Measurements from ENCODE around the gene GDF2. TPM values are rescaled to one million over a fixed set of nuclear protein-coding genes. Genes with fewer than 3 reads are reported as not detected.

Gene GDF2
- total RNA-seq, 1 donor from 2014 or later = not detected

DNA sequence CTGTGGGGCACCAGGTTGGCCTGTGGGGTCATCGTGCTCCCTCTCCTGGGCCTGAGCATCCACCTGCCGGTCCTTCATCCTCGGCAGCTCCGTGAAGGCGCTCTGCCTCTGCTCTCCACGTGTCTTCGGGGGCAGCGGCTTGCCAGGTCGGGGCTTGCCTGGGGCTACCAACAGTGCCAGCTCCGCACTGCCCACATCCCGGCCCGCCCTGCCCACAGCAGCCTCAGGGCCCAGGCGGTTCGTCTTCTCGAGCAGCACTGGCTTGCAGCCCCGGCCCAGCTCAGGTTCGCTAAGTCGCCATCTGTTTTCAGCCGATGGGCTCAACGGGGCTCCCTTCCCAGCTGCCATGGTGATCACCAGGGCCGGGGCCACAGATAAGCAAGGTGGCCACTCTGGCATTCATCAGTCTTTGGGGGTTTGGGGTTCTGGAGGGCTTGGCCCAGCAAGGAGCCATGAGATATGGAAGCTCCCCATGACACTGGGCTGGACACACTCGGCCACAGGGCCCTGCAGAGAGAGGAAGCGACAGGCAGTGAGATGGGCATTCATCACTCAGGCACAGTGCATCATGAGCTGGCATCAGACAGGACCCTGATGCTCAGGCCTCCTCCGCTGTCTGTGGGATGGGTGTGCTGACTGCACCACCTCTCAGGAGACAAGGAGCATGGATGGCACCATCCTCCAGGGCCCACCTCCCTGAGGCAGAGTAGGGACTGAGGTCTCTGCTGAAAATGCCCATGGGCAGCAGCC lies 46.4 kb downstream of the GDF2 start:
- no peak for DNase-seq (ENCODE audit: low spot score)

DNA sequence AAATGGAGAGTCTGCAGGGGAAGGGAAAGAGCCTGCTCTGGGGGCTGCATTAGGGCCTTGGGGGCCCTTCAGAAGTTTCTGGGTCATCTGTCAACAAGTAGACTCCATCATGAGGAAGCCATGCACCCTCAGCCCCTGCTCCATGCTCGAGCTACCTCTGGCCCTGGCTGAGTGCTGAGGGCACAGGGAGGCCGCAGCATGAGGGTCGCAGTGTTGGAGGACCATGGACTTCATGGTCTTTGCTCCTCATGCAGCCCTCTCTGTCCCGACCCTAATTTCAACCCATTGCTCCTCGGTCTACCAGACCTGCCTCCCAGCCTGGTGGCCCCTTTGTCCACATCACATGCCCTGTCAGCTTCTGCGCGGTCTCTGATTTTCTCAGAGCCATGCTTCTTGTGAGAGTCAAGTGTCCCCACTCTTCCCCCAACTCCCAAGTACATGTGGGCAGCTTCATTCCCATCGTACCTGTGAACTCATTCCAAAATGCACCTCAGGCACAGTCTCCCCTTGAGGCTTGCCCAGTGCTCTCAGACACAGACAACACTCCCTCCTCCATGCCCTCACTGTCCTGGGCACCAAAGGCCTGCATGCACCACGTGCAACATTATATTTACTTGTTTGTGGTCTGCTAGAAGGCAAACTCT lies 47.1 kb downstream of the GDF2 start:
- no peak for DNase-seq (ENCODE audit: low spot score)

- DNase-seq (ENCODE audit: low spot score) = no peak
Measured at GRCh38 chr10:47370015-47370767, 47.9 kb downstream of the GDF2 start.

GRCh38 chr10:47370878-47371277 lies 48.6 kb downstream of the GDF2 start:
- no peak for DNase-seq (ENCODE audit: low spot score)

DNA sequence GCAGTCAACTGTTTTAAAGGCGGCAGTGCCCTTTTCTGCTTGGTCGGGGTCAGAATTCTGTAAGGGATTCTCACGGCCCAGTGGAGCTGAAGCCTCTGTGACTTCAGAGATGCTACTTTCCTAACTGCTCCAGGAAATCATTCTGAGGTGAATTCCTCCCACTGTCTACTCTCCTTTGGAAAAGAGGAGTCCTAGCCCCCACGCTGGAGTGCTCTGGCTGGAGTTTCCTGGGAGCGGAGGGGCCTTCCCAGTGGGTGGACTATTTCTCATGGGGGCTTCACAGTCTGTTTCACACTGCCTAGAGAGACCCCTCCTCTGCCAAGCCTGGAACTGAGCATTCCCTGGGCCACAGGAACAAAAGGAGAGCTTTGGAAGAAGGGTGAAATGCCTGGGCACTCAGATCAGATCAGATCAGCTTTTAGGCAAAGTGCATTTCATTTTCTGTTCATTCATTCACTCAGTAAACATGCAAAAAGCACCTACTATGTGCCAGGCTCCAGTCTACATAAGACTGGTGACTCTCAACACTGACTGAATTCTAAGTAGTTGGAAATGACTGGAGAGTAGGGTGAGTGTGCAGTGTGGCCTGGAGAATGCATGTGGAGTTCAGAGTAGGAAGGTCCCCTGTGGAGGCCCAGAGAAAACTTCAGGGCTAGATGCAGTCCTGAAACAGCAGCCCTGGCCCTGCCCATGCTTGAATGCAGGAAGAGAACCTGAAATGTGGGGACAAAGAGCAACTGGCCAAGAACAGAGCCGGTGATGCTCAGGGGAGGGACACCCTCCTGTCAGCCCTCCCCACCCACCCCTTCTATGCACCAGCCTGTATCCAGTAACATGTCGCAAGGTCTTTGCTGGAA lies 49.6 kb downstream of the GDF2 start:
- DNase-seq (ENCODE audit: low spot score) = no peak

- no peak for DNase-seq (ENCODE audit: low spot score)
Measured at GRCh38 chr10:47372726-47373125, 50.5 kb downstream of the GDF2 start.

DNA sequence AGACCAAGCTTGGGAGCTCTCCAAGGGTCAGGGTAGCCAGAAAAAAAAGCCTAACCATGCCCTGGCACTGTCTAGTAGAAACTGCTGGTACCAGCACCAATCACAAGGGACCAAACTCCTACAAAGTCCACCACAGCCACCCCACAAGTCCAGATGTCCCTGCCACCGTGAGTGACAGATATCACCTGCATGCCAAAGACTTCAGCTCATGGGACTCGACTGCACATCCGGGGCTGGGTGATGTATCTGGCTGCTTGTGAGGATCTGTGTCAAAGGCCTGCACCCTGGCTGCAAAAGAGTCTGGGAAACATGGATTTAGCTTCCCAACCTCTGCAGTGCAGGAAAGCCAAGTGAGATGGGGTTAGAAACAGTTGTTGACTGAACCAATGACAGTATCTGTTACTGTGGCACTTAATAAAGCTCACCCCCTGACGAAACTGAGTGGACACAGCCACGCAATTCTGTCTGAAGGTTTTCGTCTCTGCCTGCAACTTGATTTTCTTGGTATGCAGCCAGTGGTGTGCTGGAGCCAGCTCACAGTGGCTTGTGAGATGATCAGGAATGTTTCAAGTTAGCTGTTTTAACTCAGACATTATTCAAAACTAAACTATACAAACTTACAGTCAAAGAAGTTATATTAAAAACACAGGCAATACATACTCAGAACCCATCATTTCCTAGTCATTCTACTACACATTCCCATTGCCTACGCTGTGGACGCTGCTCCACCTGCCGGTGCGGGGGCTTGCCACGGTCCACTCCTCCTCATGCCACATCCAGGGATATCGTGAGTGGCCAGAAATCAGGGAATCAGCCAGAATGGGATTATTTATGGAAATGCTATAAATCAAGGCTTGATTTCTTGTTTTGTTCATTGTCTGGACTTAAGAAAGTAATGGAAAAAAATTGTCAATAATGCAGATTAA lies 52.6 kb downstream of the GDF2 start:
- peak; percentile 18 for DNase-seq (ENCODE audit: low spot score)

GRCh38 chr10:47376522-47377220 lies 54.4 kb downstream of the GDF2 start:
- DNase-seq (ENCODE audit: low spot score) = peak; percentile 8

Other genes starting within 250 kb of the GDF2 start
- 0.52 TPM for gene GDF10, start 22.3 kb upstream of the GDF2 start, total RNA-seq
- not detected for gene RBP3, start 25.9 kb downstream of the GDF2 start, total RNA-seq
- 1.8 TPM for gene ZNF488, start 61.8 kb downstream of the GDF2 start, total RNA-seq
- 0.52 TPM for gene ANXA8, start 161.7 kb downstream of the GDF2 start, total RNA-seq
- gene FAM25G, start 169.2 kb downstream of the GDF2 start, total RNA-seq = not detected
- 10.8 TPM for gene AGAP9, start 201.2 kb downstream of the GDF2 start, total RNA-seq